ENCODE results near the gene IMPDH2.

Gene IMPDH2

GRCh38 chr3:49028673-49029562 lies at the start of gene IMPDH2:
Gene IMPDH2 (minus strand): TSS chr3:49029398. CDS start chr3:49029350, 48 bp downstream.
- peak; percentile 64 for DNase-seq

- DNase-seq = no peak
These were observed 47.4 kb upstream of the IMPDH2 start for GRCh38 chr3:49076646-49077045.

GRCh38 chr3:49076116-49076515 lies 46.9 kb upstream of the IMPDH2 start:
- DNase-seq = no peak

GRCh38 chr3:49058011-49058410 lies 28.8 kb upstream of the IMPDH2 start:
- DNase-seq = no peak

GRCh38 chr3:49057268-49057667 lies 28.1 kb upstream of the IMPDH2 start:
- no peak for DNase-seq

GRCh38 chr3:49054344-49054862 lies 25.2 kb upstream of the IMPDH2 start:
- DNase-seq = no peak

GRCh38 chr3:49053543-49053942 lies 24.3 kb upstream of the IMPDH2 start:
- no peak for DNase-seq

- no peak for DNase-seq
These were observed 6.1 kb upstream of the IMPDH2 start for GRCh38 chr3:49035281-49035680.

- no peak for DNase-seq
These were observed 5.5 kb upstream of the IMPDH2 start for GRCh38 chr3:49034650-49035049.

GRCh38 chr3:49032646-49033304 lies 3.6 kb upstream of the IMPDH2 start:
- DNase-seq = no peak

- DNase-seq = no peak
These were observed 1.1 kb upstream of the IMPDH2 start for GRCh38 chr3:49030321-49030720.

GRCh38 chr3:49029563-49029884 lies 326 bp upstream of the IMPDH2 start:
- no peak for DNase-seq

- no peak for DNase-seq
These were observed 913 bp downstream of the IMPDH2 start for GRCh38 chr3:49028298-49028672.

GRCh38 chr3:49027634-49028033 lies 1.6 kb downstream of the IMPDH2 start:
- DNase-seq = no peak

- no peak for DNase-seq
These were observed 2.7 kb downstream of the IMPDH2 start for GRCh38 chr3:49026536-49026935.

GRCh38 chr3:49025793-49026520 lies 3.2 kb downstream of the IMPDH2 start:
- DNase-seq = no peak

GRCh38 chr3:49025005-49025792 lies 4.0 kb downstream of the IMPDH2 start:
- no peak for DNase-seq

GRCh38 chr3:49024449-49024848 lies 4.7 kb downstream of the IMPDH2 start:
- no peak for DNase-seq

- no peak for DNase-seq
These were observed 5.4 kb downstream of the IMPDH2 start for GRCh38 chr3:49023775-49024174.

GRCh38 chr3:49022688-49023171 lies 6.5 kb downstream of the IMPDH2 start:
- no peak for DNase-seq

GRCh38 chr3:49021813-49022687 lies 7.1 kb downstream of the IMPDH2 start, which contains the start of gene NDUFAF3:
Gene NDUFAF3 (plus strand): TSS chr3:49022121. CDS start chr3:49022145, 24 bp downstream.
- DNase-seq = peak; percentile 36
